ENCODE data around the gene CRABP2.

CRABP2 gene

GRCh38 chr1:156655151-156655903, 50.1 kb downstream of the CRABP2 start:
- DNase-seq (ENCODE audit: low read depth): no peak

DNA sequence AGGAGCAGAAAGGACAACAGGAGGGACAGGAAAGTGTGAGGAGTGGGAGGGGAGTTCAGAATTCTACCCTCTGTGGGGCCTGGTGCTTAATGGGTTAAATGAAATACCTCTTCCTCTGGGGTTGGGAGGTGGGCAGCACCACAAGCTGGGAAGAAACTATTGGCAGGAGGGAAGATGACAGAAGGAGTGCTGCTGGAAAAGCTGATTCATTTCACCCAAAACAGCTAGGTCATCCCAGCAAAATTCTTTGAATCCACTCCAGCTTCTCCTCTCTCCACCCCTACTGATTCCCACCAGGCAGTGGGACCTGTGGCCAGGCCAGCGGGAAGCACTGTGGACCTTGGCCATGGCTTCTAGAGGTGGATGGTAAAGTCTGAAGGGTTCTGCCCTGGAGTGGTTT, 50.7 kb downstream of the CRABP2 start:
- no peak for DNase-seq (ENCODE audit: low read depth)

- no peak for DNase-seq (ENCODE audit: low read depth)
These were observed 52.4 kb downstream of the CRABP2 start for GRCh38 chr1:156652992-156653355.

- DNase-seq (ENCODE audit: low read depth): no peak
These were observed 53.0 kb downstream of the CRABP2 start for GRCh38 chr1:156652131-156652991.

All from GM04504 (cell line).